ENCODE results near the gene MBNL2.

DNA sequence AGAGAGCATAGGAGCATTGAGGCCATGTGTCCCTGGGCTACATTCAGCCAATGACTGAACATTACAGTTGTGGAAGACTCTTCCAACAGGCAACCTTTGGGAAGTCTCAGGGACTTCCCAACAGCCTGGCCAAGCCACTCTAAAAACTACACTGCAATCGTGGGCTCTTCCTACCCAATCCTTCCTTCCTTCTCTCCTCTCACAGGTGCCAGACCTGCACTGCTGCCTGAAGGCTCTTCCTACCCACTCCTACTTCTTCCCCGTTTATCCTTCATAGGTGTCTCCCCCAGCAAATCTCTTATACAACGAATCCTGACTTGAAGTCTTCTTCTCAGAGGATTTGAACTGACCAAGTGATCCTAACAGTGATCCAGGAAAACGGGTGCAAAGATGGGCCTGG, 47.1 kb upstream of the MBNL2 start:
- no peak for TF ChIP-seq EP300 (IDR thresholded peaks at IDR 0.05)
- TF ChIP-seq, protein P1, sequence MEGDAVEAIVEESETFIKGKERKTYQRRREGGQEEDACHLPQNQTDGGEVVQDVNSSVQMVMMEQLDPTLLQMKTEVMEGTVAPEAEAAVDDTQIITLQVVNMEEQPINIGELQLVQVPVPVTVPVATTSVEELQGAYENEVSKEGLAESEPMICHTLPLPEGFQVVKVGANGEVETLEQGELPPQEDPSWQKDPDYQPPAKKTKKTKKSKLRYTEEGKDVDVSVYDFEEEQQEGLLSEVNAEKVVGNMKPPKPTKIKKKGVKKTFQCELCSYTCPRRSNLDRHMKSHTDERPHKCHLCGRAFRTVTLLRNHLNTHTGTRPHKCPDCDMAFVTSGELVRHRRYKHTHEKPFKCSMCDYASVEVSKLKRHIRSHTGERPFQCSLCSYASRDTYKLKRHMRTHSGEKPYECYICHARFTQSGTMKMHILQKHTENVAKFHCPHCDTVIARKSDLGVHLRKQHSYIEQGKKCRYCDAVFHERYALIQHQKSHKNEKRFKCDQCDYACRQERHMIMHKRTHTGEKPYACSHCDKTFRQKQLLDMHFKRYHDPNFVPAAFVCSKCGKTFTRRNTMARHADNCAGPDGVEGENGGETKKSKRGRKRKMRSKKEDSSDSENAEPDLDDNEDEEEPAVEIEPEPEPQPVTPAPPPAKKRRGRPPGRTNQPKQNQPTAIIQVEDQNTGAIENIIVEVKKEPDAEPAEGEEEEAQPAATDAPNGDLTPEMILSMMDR (IDR thresholded peaks at IDR 0.05), result no peak
- no peak for TF ChIP-seq POLR2AphosphoS5 (IDR thresholded peaks at IDR 0.05)
